ENCODE measurements around the gene DSTN. TPM values are rescaled to one million over a fixed set of nuclear protein-coding genes. Genes with fewer than 3 reads are reported as not detected.

Gene DSTN
- polyA plus RNA-seq, 3 donors, result 397 to 438 (median 404) TPM

GRCh38 chr20:17622086-17622850, 52.4 kb downstream of the DSTN start:
- DNase-seq (ENCODE audit: low read depth in 3 of 3, low spot score in 2 of 3), result no peak

GRCh38 chr20:17622851-17623508, 53.1 kb downstream of the DSTN start:
- DNase-seq (ENCODE audit: low read depth in 3 of 3, low spot score in 2 of 3), result no peak

DNA sequence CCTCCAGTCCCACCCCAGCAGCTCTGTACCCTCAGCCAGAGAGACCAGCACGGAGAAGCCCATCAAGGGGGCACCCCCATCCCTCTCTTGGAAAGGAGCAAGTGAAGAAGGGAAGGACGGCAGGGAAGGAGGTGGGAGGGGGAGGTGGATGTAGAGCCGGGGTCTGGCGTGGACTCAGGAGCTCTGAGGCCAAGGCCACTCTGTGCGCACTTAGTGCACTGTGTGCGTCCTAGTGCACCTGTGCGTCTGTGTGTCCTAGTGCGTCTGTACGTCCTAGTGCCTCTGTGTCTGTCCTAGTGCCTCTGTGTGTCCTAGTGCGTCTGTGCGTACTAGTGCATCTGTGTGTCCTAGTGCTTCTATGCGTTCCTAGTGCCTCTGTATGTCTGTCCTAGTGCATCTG, 54.2 kb downstream of the DSTN start:
- DNase-seq (ENCODE audit: low read depth in 3 of 3, low spot score in 2 of 3), result no peak

DNA sequence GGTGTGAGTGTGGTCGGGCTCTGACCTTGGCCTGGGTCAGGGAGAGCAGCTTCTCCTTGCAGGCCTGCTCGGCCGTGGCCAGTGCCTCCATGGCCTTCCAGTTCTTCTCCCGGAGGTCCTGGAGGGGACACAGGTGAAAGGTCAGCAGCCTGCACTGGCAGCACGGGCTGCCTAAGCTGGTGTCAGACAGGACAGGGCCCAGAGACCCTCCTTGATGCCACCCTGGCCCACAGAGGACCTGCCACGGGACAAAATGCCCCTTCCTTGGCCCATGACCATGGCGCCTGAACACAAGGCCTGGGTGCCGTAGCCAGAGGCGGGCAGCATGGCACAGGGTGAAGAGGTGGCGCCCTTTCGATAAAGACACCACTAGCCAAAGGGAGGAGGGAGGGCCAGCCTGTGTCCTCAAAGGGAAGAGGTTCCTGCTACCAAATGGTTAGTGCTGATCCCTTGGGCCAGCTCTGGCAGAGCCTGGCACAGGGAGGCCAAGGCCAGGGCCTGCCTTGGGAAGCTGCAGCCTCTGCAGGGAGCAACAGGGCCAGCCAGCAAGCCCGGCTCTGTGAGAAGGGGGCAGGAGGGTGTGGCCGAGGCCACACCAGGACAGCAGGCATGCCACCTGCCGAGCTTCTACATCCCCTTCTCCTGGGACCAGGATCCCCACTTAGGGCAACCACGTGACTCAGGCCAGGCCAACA, 54.8 kb downstream of the DSTN start:
- DNase-seq (ENCODE audit: low read depth in 3 of 3, low spot score in 2 of 3), result no peak

DNA sequence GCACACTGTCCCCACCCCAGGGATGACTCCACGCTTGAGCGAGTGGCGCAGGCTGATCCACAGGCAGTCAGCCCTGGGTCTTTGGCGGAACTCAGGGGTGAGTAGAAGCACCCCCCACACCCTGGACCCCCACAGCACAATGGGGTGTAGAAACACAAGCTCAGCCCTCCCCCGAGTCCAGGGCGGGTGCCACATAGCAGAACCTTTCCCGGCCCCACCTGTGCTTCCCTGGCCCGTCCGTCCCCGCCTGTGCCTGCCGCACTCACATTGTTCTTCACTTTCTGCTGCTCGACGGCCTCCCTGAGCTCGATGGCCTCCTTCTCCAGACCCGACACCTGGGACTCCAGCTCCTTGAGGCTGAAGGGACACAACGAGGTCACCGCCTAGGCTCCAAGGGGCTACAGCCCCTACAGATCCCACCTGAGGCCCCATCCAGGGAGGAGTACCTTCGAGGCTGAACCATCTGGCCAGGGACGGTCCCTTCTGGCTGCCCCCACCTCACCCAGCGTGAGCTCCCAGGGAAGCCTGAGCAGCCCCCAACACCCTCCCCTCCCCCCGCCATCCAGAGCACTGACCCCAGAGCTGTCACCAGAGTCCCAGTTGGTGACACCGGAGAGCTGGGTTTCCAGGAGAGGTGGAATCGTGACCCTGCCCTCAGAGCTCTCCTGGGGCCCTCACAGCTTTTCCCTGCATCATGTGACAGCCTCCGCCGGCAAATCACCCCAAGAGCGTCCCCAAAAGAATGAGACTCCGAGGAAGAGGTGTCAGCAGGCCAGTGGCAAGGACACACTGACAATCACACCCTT, 55.6 kb downstream of the DSTN start:
- no peak for DNase-seq (ENCODE audit: low read depth in 3 of 3, low spot score in 2 of 3)

DNA sequence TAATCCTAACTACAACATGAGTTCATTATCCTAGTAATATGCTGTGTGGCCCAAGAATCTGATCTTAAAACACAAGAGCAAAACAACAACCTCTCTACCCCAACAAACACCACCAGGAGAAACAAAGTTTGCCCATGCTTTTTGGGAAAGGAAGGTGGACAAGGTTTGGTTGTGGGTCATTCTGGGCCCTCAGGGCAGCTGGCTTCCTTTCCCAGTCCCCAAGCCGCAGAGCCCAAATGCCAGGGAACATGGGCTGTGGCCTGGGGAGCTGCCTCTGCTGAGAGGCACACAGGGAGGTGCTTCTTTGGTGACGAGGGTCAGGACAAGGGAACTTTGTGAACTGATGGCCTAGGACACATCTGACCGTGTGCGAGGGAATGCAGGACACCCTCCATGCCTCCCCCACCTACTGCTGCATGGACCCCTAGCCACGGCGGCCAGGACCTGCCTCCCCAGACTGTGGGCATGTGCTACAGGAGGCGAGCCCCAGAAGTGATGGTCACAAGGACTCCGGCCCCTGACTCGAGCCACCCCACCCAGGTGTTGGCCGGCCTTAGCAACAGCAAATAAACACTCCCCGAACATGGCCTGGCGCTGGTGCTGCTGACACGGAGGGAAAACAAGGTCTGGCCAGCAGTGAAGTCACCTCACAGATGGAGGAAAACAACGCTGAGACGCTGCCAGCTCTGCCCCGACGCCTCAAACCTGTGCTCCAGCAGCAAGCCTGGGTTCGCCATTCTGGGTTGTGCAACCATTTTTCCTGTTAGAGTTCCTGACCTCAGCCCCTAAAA, 56.5 kb downstream of the DSTN start:
- no peak for DNase-seq (ENCODE audit: low read depth in 3 of 3, low spot score in 2 of 3)

DNA sequence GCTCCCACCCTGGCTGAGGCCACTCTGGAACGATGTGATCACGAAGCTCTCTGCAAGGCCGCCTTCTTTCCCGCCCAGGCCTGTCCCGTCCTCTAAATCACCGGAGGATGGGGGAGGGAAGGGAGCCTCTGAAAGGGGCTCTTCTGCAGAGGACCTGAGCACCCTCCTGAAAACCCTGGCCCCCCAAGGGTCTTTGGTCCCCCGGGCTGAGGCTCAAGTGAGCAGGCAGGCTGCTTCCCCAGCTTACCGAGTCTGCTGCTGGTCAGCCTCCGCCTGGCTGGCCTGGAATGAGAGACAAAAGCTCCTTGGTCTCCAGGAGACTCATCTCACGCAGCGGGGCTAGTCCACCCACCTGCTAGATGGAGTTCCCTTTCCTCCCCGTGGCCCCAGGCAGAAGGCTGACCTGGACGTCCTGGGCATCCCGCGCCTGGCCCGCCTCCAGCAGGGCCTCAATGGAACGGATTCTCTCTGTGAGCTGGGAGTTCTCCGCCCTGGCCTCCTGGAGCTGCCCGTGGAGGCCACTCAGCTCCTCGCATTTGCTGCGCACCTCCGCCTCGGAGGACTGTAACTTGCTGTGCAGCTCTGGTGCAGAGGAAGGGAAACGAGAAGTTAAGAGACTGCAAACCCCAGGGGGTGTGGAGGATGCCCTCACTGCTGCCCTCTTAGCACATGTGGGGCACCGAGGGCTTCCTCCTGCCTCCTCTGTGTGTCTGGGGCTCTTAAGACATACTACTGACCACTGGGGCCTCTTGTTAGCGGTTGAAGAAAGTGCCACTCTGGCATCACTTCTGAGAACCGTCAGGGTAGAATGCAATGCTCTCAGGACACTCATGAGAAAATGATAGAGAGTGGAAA, 57.5 kb downstream of the DSTN start:
- no peak for DNase-seq (ENCODE audit: low read depth in 3 of 3, low spot score in 2 of 3)

GRCh38 chr20:17628101-17628841, 58.4 kb downstream of the DSTN start:
- DNase-seq (ENCODE audit: low read depth in 3 of 3, low spot score in 2 of 3), result no peak

DNA sequence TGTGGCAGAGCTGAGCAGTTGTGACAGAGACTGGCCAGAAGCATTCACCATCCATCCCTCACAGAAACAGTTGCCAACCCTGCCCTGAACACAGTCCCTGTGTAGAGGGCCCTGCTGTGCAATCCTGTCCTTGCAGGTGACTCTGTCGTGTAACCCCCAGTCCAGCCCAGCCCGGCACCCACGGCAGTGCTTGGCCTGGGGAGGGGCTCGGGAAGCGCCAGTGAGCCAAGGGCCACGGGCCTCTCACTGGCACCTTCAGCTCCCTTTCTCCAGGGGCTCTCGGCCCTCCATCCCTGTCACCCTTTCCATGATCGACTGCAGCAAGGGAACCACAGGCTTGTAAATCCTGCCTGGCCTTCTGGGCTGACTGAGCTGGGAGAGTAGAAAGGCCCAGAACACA, 59.1 kb downstream of the DSTN start:
- DNase-seq (ENCODE audit: low read depth in 3 of 3, low spot score in 2 of 3), result no peak

- DNase-seq (ENCODE audit: low read depth in 3 of 3, low spot score in 2 of 3), result no peak
Observed at GRCh38 chr20:17629678-17630089, 59.8 kb downstream of the DSTN start.

GRCh38 chr20:17630151-17630805, 60.4 kb downstream of the DSTN start:
- no peak for DNase-seq (ENCODE audit: low read depth in 3 of 3, low spot score in 2 of 3)

DNA sequence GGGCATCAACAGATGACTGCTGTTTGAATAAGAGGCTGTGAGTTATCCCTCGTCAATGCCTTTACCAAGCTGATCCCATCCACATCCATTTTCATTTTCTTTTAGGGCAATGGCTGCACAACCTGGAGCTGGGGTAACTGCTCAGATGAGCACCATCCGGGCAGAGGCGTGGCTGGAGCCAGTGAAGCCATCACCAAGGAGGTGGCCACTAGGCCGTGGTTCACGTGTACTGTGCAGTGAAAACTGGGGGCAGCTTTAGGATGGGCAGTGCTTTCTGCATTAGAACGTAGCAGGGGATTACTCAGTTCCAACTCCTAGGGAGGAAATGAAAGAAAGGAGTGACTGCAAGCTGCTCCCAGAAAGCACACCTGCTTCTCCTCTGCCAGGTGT, 60.9 kb downstream of the DSTN start:
- DNase-seq (ENCODE audit: low read depth in 3 of 3, low spot score in 2 of 3), result no peak

GRCh38 chr20:17631576-17632319, 61.9 kb downstream of the DSTN start:
- no peak for DNase-seq (ENCODE audit: low read depth in 3 of 3, low spot score in 2 of 3)

GRCh38 chr20:17633221-17633849, 63.5 kb downstream of the DSTN start:
- DNase-seq (ENCODE audit: low read depth in 3 of 3, low spot score in 2 of 3), result no peak

DNA sequence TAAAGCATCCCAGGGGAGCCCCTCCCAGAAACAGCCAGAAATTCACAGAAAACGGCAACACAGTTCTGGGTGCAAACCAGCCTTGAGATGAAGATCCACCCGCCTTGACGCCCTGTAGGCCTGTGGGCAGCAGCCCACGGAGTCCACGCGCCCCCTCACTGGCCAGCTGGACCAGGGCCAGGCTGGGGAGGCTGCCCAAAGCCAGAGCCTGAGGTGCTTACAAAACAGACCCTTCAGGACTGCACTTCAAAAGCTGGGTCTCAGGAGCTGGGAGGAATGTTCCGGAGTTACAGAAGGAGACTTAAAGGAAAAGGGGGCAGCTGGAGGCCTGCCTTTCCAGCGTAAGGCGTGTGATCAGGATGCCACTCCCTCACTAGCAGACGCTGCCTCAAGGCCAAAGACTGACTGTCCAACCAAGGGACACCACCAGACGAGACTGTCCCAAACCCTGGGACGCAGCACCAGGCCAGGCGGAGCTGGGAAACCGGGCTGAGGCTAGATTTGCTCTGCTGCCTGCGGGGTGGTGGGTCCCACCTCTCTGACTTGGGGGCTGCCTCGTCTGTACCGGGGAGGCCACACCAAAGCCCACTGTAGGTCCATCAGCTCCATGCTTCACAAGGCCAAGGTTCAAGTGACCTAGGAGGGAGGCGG, 64.1 kb downstream of the DSTN start:
- no peak for DNase-seq (ENCODE audit: low read depth in 3 of 3, low spot score in 2 of 3)

DNA sequence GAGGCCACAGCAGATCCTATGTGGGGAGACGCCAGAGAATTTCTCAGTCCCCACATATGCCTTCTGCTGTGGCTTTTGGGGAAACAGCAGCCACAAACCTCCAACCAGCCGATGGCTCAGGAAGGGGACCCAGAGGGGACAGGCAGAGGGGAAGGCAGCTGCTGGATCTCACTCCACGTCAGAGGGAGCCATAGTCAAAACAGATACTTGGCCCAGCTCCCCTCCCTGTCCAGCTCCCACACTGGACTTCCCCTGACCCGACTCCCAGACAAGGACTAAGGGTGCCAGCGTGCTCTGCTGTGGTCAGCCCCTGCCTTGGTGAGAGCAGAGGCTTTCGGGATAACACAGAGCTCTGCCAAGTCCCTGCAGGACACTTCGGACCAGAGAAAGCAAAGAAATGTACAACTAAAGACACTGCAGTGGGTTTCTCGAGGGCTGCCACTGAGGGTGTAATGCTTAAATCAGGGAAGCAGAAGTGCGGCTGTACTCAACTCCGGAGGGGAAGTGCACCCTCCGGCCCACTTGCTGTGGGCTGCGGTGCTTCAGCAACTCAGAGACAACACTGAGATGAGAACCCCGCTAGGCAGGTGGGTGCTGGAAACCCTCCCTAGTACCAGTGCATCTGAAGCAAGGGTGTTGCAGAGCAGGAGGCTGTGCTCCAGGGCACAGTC, 64.9 kb downstream of the DSTN start:
- DNase-seq (ENCODE audit: low read depth in 3 of 3, low spot score in 2 of 3), result no peak
